CD8-positive, alpha-beta memory T cell (primary cell): Measurements from ENCODE around the gene TSPAN16. TPM values are rescaled to one million over a fixed set of nuclear protein-coding genes. Genes with fewer than 3 reads are reported as not detected.

Source experiments
- CTCF ChIA-PET: fragments of 350-600 bp; sonication (Branson Sonifier 250); formaldehyde crosslinking; loops from one replicate; lab custom pipeline; 2021; ENCODE audit warnings: antibody characterized with exemption; lab: Charles Lee
- POLR2A ChIA-PET: fragments of 350-600 bp; sonication (Branson Sonifier 250); formaldehyde crosslinking; loops from one replicate; lab custom pipeline; 2021; ENCODE audit warnings: antibody characterized with exemption; lab: Charles Lee
- DNase-seq, 5 donors: peaks; one replicate each; pipeline versions ENCODE4 v3.0.0 to v3.0.0-alpha.2; 2020 to 2022; ENCODE audit warnings: mixed read lengths in 1 of 5
- H3K27ac ChIP-seq: one replicate; pipeline ENCODE4 v1.7.0; 2013; ENCODE audit warnings: low read depth, mild to moderate bottlenecking, low read length, moderate library complexity
- H3K27me3 ChIP-seq: 2 replicates; pipeline ENCODE4 v1.7.0; 2013; ENCODE audit warnings: low read length, mild to moderate bottlenecking; ENCODE audit not compliant: insufficient read depth, poor library complexity, severe bottlenecking
- H3K36me3 ChIP-seq: 2 replicates; pipeline ENCODE4 v1.7.0; 2013; ENCODE audit warnings: mild to moderate bottlenecking, low read length, moderate library complexity; ENCODE audit not compliant: insufficient read depth
- H3K4me1 ChIP-seq: 2 replicates; pipeline ENCODE4 v1.7.0; 2013; ENCODE audit warnings: mild to moderate bottlenecking, low read length, moderate library complexity; ENCODE audit not compliant: insufficient read depth
- H3K4me3 ChIP-seq: 2 replicates; pipeline ENCODE4 v1.7.0; 2013; ENCODE audit warnings: mild to moderate bottlenecking, low read length
- H3K9me3 ChIP-seq: 2 replicates; pipeline ENCODE4 v1.7.0; 2013; ENCODE audit warnings: mild to moderate bottlenecking, low read length
- H3K27ac Mint-ChIP-seq, 8 donors: one replicate each; pipeline ENCODE4 v1.8.0; 2020 to 2021; ENCODE audit warnings: mixed read lengths in 8 of 8, mild to moderate bottlenecking in 6 of 8, inconsistent platforms in 3 of 8, moderate library complexity in 3 of 8
- H3K27me3 Mint-ChIP-seq, 2 donors: one replicate each; pipeline ENCODE4 v1.8.0; 2020 to 2021; ENCODE audit warnings: mixed read lengths in 2 of 2, mild to moderate bottlenecking in 1 of 2, moderate library complexity in 1 of 2
- H3K36me3 Mint-ChIP-seq, 3 donors: one replicate each; pipeline ENCODE4 v1.8.0; 2020 to 2021; ENCODE audit warnings: mixed read lengths in 3 of 3, inconsistent platforms in 1 of 3, mild to moderate bottlenecking in 1 of 3
- H3K4me1 Mint-ChIP-seq, 3 donors: one replicate each; pipeline ENCODE4 v1.8.0; 2020 to 2021; ENCODE audit warnings: mixed read lengths in 3 of 3, inconsistent platforms in 1 of 3, mild to moderate bottlenecking in 1 of 3
- H3K4me3 Mint-ChIP-seq, 7 donors: one replicate each; pipeline ENCODE4 v1.8.0; 2020 to 2021; ENCODE audit warnings: mixed read lengths in 7 of 7, mild to moderate bottlenecking in 6 of 7, moderate library complexity in 4 of 7, inconsistent platforms in 2 of 7
- H3K9me3 Mint-ChIP-seq, 5 donors: one replicate each; pipeline ENCODE4 v1.8.0; 2020 to 2022; ENCODE audit warnings: mixed read lengths in 5 of 5, mild to moderate bottlenecking in 3 of 5, moderate library complexity in 2 of 5, inconsistent platforms in 1 of 5
- polyA plus RNA-seq: library from polyadenylated mRNA; unstranded; fragments of 300-500 nt; fragmentation: Illumina TruSeq; gene quantifications from one replicate; pipeline ENCODE4 v1.2.3, GENCODE V29; 2021
- total RNA-seq, 2 experiments: library from RNA; stranded (reverse); gene quantifications; one replicate each; pipeline ENCODE4 v1.2.3, GENCODE V29; 2021

The TSPAN16 gene
- total and polyA plus RNA-seq, 3 experiments from 2014 or later, result not detected

GRCh38 chr19:11288349-11288748, 7.6 kb upstream of the TSPAN16 start:
- peaks cover 1% of the 10 kb centered on the region for H3K4me1 ChIP-seq
- no peaks in the 10 kb centered on the region for H3K9me3 ChIP-seq
- ChIA-PET CTCF (no interaction called here), POLR2A (no interaction called here)
- H3K27me3 ChIP-seq, result peaks cover 9% of the 10 kb centered on the region
- Mint-ChIP-seq H3K4me3 (no peak overlapping the region), H3K27ac (no peak overlapping the region), H3K27me3 (peaks cover 16 to 41% of the 10 kb centered on the region in 2 donors), H3K9me3 (no peaks in the 10 kb centered on the region), H3K4me1 (no peaks in the 10 kb centered on the region), H3K36me3 (no peaks in the 10 kb centered on the region)
- H3K27ac ChIP-seq, result no peak overlapping the region
- H3K36me3 ChIP-seq, result no peaks in the 10 kb centered on the region
- no peak overlapping the region for H3K4me3 ChIP-seq
- no peak for DNase-seq

GRCh38 chr19:11290256-11290655, 5.7 kb upstream of the TSPAN16 start:
- CTCF ChIA-PET, result interaction anchor here (0.8 to 1.3 kb wide), 2 partner anchors 91 to 192 kb away, joined by 3 to 5 read pairs; no protein-coding TSS in a partner anchor

GRCh38 chr19:11291415-11291814, 4.5 kb upstream of the TSPAN16 start:
- H3K27ac Mint-ChIP-seq, result no peak overlapping the region
- CTCF ChIA-PET, result interaction anchor here (1.3 kb wide), 1 partner anchor 191 kb away, joined by 4 read pairs; no protein-coding TSS in a partner anchor
- POLR2A ChIA-PET, result no interaction called here
- H3K27me3 Mint-ChIP-seq, result peaks cover 11 to 38% of the 10 kb centered on the region in 2 donors
- no peaks in the 10 kb centered on the region for H3K9me3 ChIP-seq
- H3K36me3 ChIP-seq, result no peaks in the 10 kb centered on the region
- H3K4me1 ChIP-seq, result peaks cover 9% of the 10 kb centered on the region
- H3K36me3 Mint-ChIP-seq, result no peaks in the 10 kb centered on the region
- H3K9me3 Mint-ChIP-seq, result no peaks in the 10 kb centered on the region
- H3K27me3 ChIP-seq, result peaks cover 9% of the 10 kb centered on the region
- no peak overlapping the region for H3K27ac ChIP-seq
- peaks cover 3 to 8% (median 7%) of the 10 kb centered on the region in 3 donors for H3K4me1 Mint-ChIP-seq
- no peak for DNase-seq
- no peak overlapping the region for H3K4me3 Mint-ChIP-seq
- H3K4me3 ChIP-seq, result no peak overlapping the region

More at GRCh38 chr19:11290256-11290655, 5.7 kb upstream of the TSPAN16 start:
- POLR2A ChIA-PET, result no interaction called here
- Histone ChIP-seq H3K36me3 (no peaks in the 10 kb centered on the region), H3K9me3 (no peaks in the 10 kb centered on the region), H3K4me1 (peaks cover 9% of the 10 kb centered on the region), H3K27ac (no peak overlapping the region), H3K4me3 (no peak overlapping the region), H3K27me3 (peaks cover 9% of the 10 kb centered on the region)
- Mint-ChIP-seq H3K36me3 (no peaks in the 10 kb centered on the region), H3K27ac (no peak overlapping the region), H3K27me3 (peaks cover 13 to 40% of the 10 kb centered on the region in 2 donors), H3K4me1 (peaks cover 3 to 8% (median 7%) of the 10 kb centered on the region in 3 donors), H3K4me3 (no peak overlapping the region), H3K9me3 (no peaks in the 10 kb centered on the region)
- no peak for DNase-seq

- ChIA-PET CTCF (interaction anchor here (1.3 kb wide), 1 partner anchor 190 kb away, joined by 4 read pairs; no protein-coding TSS in a partner anchor), POLR2A (no interaction called here)
- H3K4me1 ChIP-seq, result peaks cover 9% of the 10 kb centered on the region
- Mint-ChIP-seq H3K27ac (no peak overlapping the region), H3K36me3 (no peaks in the 10 kb centered on the region), H3K4me3 (no peak overlapping the region), H3K27me3 (peaks cover 10 to 37% of the 10 kb centered on the region in 2 donors), H3K9me3 (no peaks in the 10 kb centered on the region), H3K4me1 (peaks cover 3 to 8% (median 7%) of the 10 kb centered on the region in 3 donors)
- H3K27me3 ChIP-seq, result peaks cover 9% of the 10 kb centered on the region
- H3K27ac ChIP-seq, result no peak overlapping the region
- H3K36me3 ChIP-seq, result no peaks in the 10 kb centered on the region
- no peak overlapping the region for H3K4me3 ChIP-seq
- no peaks in the 10 kb centered on the region for H3K9me3 ChIP-seq
- no peak for DNase-seq
Measured at GRCh38 chr19:11291991-11292390, 4.0 kb upstream of the TSPAN16 start.

GRCh38 chr19:11293433-11294389, 2.2 kb upstream of the TSPAN16 start:
- H3K4me1 Mint-ChIP-seq, result peaks cover 3 to 8% (median 7%) of the 10 kb centered on the region in 3 donors
- Histone ChIP-seq H3K36me3 (no peaks in the 10 kb centered on the region), H3K9me3 (no peaks in the 10 kb centered on the region), H3K27me3 (peaks cover 9% of the 10 kb centered on the region), H3K27ac (no peak overlapping the region), H3K4me3 (no peak overlapping the region), H3K4me1 (peaks cover 9% of the 10 kb centered on the region)
- no peaks in the 10 kb centered on the region for H3K9me3 Mint-ChIP-seq
- peak overlapping the region in 3 of 7 donors; percentile 1 to 24 (median 19) for H3K4me3 Mint-ChIP-seq
- peak overlapping the region in 1 of 8 donors; percentile 36 for H3K27ac Mint-ChIP-seq
- peak; percentile 66 to 77 (median 70) for DNase-seq
- no peaks in the 10 kb centered on the region for H3K36me3 Mint-ChIP-seq
- H3K27me3 Mint-ChIP-seq, result peaks cover 7 to 29% of the 10 kb centered on the region in 2 donors
- CTCF ChIA-PET, result interaction anchor here (0.7 to 2.6 kb wide), 7 partner anchors 14 to 404 kb away, joined by 3 to 10 read pairs (median 4); partner anchors contain the start of gene ECSIT
- POLR2A ChIA-PET, result interaction anchor here (0.7 kb wide), 1 partner anchor 86 kb away, joined by 7 read pairs; no protein-coding TSS in a partner anchor

GRCh38 chr19:11295180-11295579, 780 bp upstream of the TSPAN16 start:
- CTCF ChIA-PET, result interaction anchor here (2.6 kb wide), 1 partner anchor 187 kb away, joined by 10 read pairs; no protein-coding TSS in a partner anchor
- no peak overlapping the region for H3K27ac Mint-ChIP-seq
- POLR2A ChIA-PET, result interaction anchor here (0.6 kb wide), 1 partner anchor 161 kb away, joined by 5 read pairs; no protein-coding TSS in a partner anchor

GRCh38 chr19:11296264-11296663, 304 bp downstream of the TSPAN16 start:
- Mint-ChIP-seq H3K36me3 (no peaks in the 10 kb centered on the region), H3K4me1 (peaks cover 3 to 8% (median 7%) of the 10 kb centered on the region in 3 donors), H3K27me3 (peaks cover 7 to 12% of the 10 kb centered on the region in 2 donors), H3K9me3 (no peaks in the 10 kb centered on the region), H3K27ac (no peak overlapping the region), H3K4me3 (no peak overlapping the region)
- POLR2A ChIA-PET, result no interaction called here
- Histone ChIP-seq H3K9me3 (no peaks in the 10 kb centered on the region), H3K27me3 (peaks cover 9% of the 10 kb centered on the region), H3K27ac (no peak overlapping the region), H3K4me1 (peaks cover 9% of the 10 kb centered on the region), H3K4me3 (no peak overlapping the region), H3K36me3 (no peaks in the 10 kb centered on the region)
- no peak for DNase-seq
- CTCF ChIA-PET, result no interaction called here

More at GRCh38 chr19:11295180-11295579, 780 bp upstream of the TSPAN16 start:
- Mint-ChIP-seq H3K27me3 (peaks cover 7 to 17% of the 10 kb centered on the region in 2 donors), H3K4me3 (no peak overlapping the region), H3K9me3 (no peaks in the 10 kb centered on the region), H3K4me1 (peaks cover 3 to 8% (median 7%) of the 10 kb centered on the region in 3 donors), H3K36me3 (no peaks in the 10 kb centered on the region)
- Histone ChIP-seq H3K27ac (no peak overlapping the region), H3K9me3 (no peaks in the 10 kb centered on the region), H3K4me3 (no peak overlapping the region), H3K36me3 (no peaks in the 10 kb centered on the region), H3K27me3 (peaks cover 9% of the 10 kb centered on the region), H3K4me1 (peaks cover 9% of the 10 kb centered on the region)
- no peak for DNase-seq
